Thymus (tissue), 11 donors: ENCODE data around the gene FGA. TPM values are rescaled to one million over a fixed set of nuclear protein-coding genes. Genes with fewer than 3 reads are reported as not detected.

ENCODE experiments used
- DNase-seq, 9 donors: peaks; one replicate each; pipeline ENCODE4 v3.0.0-alpha.2; 2013; ENCODE audit warnings: low spot score in 9 of 9, low read depth in 6 of 9, missing footprints in 1 of 9
- H3K27ac ChIP-seq, 2 donors: one replicate each; pipeline ENCODE4 v1.5.1; 2013; ENCODE audit warnings: control low read depth in 1 of 2, low read depth in 1 of 2, low read length in 1 of 2, mild to moderate bottlenecking in 1 of 2, moderate library complexity in 1 of 2
- H3K27me3 ChIP-seq, 2 donors: one replicate each; pipeline ENCODE4 v1.5.1; 2013; ENCODE audit warnings: low read length in 1 of 2; ENCODE audit not compliant: control insufficient read depth in 2 of 2, insufficient read depth in 1 of 2
- H3K36me3 ChIP-seq, 2 donors: one replicate each; pipeline ENCODE4 v1.5.1; 2013; ENCODE audit warnings: low read length in 1 of 2, mild to moderate bottlenecking in 1 of 2, moderate library complexity in 1 of 2; ENCODE audit not compliant: control insufficient read depth in 2 of 2, insufficient read depth in 2 of 2
- H3K4me1 ChIP-seq, 2 donors: one replicate each; pipeline ENCODE4 v1.5.1; 2013; ENCODE audit warnings: low read length in 2 of 2; ENCODE audit not compliant: control insufficient read depth in 2 of 2, insufficient read depth in 2 of 2
- H3K4me3 ChIP-seq, 2 donors: one replicate each; pipeline ENCODE4 v1.5.1; 2013; ENCODE audit warnings: low read length in 2 of 2, control low read depth in 1 of 2, mild to moderate bottlenecking in 1 of 2
- H3K9me3 ChIP-seq, 2 donors: one replicate each; pipeline ENCODE4 v1.5.1; 2013; ENCODE audit warnings: low read length in 1 of 2, mild to moderate bottlenecking in 1 of 2; ENCODE audit not compliant: control insufficient read depth in 2 of 2, insufficient read depth in 1 of 2
- WGBS: extraction: QIAGEN DNeasy Blood & Tissue Kit; methylation state at CpG from one replicate; pipeline ENCODE4 v1.1.7; 2013; 5-methylcytosine and 5-hydroxymethylcytosine counted together
- polyA plus RNA-seq: library from polyadenylated mRNA; stranded (reverse); fragments of 200-250 nt; gene quantifications from one replicate; pipeline ENCODE4 v1.2.3, GENCODE V29; 2013
- total RNA-seq: library from RNA; stranded (reverse); fragments of 120-200 nt; gene quantifications from one replicate; pipeline ENCODE4 v1.2.4, GENCODE V29; 2013
- donor health status: healthy.

FGA gene
- total and polyA plus RNA-seq, 2 donors: 0.33 to 0.37 TPM

DNA sequence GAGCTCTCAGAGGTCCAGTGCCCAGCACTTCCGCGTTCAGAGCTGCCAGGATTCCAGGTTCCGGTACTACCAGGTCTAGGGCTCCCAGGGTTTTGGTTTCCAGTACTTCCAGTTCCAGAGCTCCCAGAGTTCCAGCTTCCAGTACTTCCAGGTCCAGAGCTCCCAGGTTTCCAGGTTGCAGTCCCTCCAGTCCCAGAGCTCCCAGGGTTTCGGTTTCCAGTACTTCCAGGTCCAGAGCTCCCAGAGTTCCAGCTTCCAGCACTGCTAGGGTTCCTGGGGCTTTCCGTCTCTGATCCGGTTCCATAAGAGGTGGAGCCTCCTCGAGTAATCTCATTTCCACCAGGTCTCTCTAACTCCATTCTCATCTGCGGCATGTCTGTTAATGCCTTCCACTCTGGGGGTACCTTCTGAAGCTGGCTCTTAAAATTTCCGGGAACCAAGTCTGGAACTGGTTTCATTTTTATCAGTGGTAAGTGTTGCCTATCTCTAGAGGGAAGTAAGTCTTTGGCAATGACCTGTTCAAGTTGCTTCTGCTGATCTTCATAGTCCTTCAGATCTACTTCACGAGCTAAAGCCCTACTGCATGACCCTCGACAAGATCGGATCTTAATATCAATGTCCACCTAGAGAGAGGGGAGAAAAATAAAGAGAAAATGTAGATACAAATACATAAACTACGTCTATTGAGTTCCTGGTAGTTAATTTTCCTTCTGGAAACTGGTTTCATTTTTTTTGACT lies 4.1 kb downstream of the FGA start:
- DNase-seq: no peak
- Histone ChIP-seq H3K9me3 (no peaks in the 10 kb centered on the region), H3K27ac (no peak overlapping the region), H3K4me3 (no peak overlapping the region), H3K27me3 (peaks cover 0 to 3% of the 10 kb centered on the region in 2 donors), H3K36me3 (no peaks in the 10 kb centered on the region), H3K4me1 (no peaks in the 10 kb centered on the region)
- 95% methylated on average over 13 of the region's 13 CpGs for WGBS

GRCh38 chr4:154585369-154586018 lies 5.0 kb downstream of the FGA start:
- Histone ChIP-seq H3K9me3 (no peaks in the 10 kb centered on the region), H3K4me1 (no peaks in the 10 kb centered on the region), H3K4me3 (no peak overlapping the region), H3K27me3 (peaks cover 0 to 3% of the 10 kb centered on the region in 2 donors), H3K27ac (no peak overlapping the region), H3K36me3 (no peaks in the 10 kb centered on the region)
- WGBS: 95% methylated on average over 10 of the region's 10 CpGs
- DNase-seq: no peak

- Histone ChIP-seq H3K27ac (no peak overlapping the region), H3K4me3 (no peak overlapping the region), H3K27me3 (peaks cover 0 to under 1% of the 10 kb centered on the region in 2 donors), H3K36me3 (no peaks in the 10 kb centered on the region), H3K9me3 (no peaks in the 10 kb centered on the region), H3K4me1 (no peaks in the 10 kb centered on the region)
- WGBS: 95% methylated on average over 5 of the region's 5 CpGs
- DNase-seq: no peak
Measured at GRCh38 chr4:154584259-154584658, 6.3 kb downstream of the FGA start.

DNA sequence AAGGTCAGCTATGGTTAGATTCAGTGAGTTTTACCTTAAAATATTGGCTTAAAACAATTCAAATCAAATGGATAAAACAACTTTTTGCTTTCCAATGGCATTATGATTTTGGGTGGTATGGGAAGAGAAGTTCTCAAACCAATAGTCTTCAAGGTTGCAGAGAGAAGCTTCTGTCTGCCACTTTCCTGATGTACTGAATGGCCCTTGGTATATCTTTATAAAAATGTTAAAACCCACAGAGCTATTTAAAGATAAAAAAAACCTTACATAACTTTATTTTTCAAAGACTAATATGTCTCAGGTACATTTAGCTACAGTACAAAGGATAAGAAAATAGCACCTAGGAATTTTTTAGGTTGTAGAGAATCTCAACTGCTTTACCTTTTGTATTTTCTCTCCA lies 6.9 kb downstream of the FGA start:
- Histone ChIP-seq H3K4me3 (no peak overlapping the region), H3K27me3 (no peaks in the 10 kb centered on the region), H3K9me3 (no peaks in the 10 kb centered on the region), H3K27ac (no peak overlapping the region), H3K36me3 (no peaks in the 10 kb centered on the region), H3K4me1 (no peaks in the 10 kb centered on the region)
- no peak for DNase-seq

DNA sequence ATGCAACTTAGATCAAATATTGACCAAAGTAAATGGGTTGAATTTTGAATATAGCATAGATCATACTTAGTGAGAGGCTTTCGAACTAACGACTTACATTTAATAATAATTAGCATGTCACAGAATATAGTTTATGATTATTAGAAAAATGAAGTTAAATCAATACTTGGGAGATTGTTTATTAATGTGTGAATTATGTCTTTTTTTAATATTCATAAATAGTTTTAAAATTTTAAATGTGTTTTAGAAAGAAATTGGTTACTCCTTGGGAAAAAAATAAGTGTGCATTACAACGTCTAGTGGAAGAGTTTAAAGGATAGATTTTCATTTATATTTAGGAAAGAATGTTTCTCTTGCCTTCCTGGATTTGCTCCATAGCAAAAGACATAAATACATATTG lies 7.3 kb downstream of the FGA start:
- no peaks in the 10 kb centered on the region for H3K27me3 ChIP-seq
- no peaks in the 10 kb centered on the region for H3K4me1 ChIP-seq
- no peak overlapping the region for H3K27ac ChIP-seq
- H3K36me3 ChIP-seq: no peaks in the 10 kb centered on the region
- no peak for DNase-seq
- H3K4me3 ChIP-seq: no peak overlapping the region
- no peaks in the 10 kb centered on the region for H3K9me3 ChIP-seq
- 96% methylated on average over 3 of the region's 3 CpGs for WGBS

- Histone ChIP-seq H3K9me3 (no peaks in the 10 kb centered on the region), H3K4me1 (no peaks in the 10 kb centered on the region), H3K27ac (no peak overlapping the region), H3K36me3 (no peaks in the 10 kb centered on the region), H3K4me3 (no peak overlapping the region), H3K27me3 (no peaks in the 10 kb centered on the region)
- no peak for DNase-seq
- 96% methylated on average over 2 of the region's 2 CpGs for WGBS
Measured at GRCh38 chr4:154582723-154583122, 7.8 kb downstream of the FGA start.

- Histone ChIP-seq H3K9me3 (no peaks in the 10 kb centered on the region), H3K4me1 (no peaks in the 10 kb centered on the region), H3K4me3 (no peak overlapping the region), H3K27me3 (no peaks in the 10 kb centered on the region), H3K36me3 (no peaks in the 10 kb centered on the region), H3K27ac (no peak overlapping the region)
- DNase-seq: no peak
Measured at GRCh38 chr4:154579927-154580326, 10.6 kb downstream of the FGA start.

- no peaks in the 10 kb centered on the region for H3K27me3 ChIP-seq
- no peak for DNase-seq
Measured at GRCh38 chr4:154578919-154579318, 11.6 kb downstream of the FGA start.

GRCh38 chr4:154577324-154577723 lies 13.2 kb downstream of the FGA start:
- DNase-seq: no peak
- H3K9me3 ChIP-seq: no peaks in the 10 kb centered on the region
- H3K27ac ChIP-seq: no peak overlapping the region
- H3K4me3 ChIP-seq: no peak overlapping the region
- H3K36me3 ChIP-seq: no peaks in the 10 kb centered on the region
- no peaks in the 10 kb centered on the region for H3K4me1 ChIP-seq
- H3K27me3 ChIP-seq: no peaks in the 10 kb centered on the region
- WGBS: 94% methylated on average over 2 of the region's 2 CpGs

More at GRCh38 chr4:154578919-154579318, 11.6 kb downstream of the FGA start:
- WGBS: 52% methylated on average over 1 of the region's 1 CpG
- H3K4me1 ChIP-seq: no peaks in the 10 kb centered on the region
- no peaks in the 10 kb centered on the region for H3K36me3 ChIP-seq
- no peak overlapping the region for H3K27ac ChIP-seq
- no peaks in the 10 kb centered on the region for H3K9me3 ChIP-seq
- no peak overlapping the region for H3K4me3 ChIP-seq
